GM19351 (cell line): ENCODE data around the gene CDR2.
"Not testable (repeated sequence)": the region's sequence is repeated elsewhere in the genome, so short reads cannot be mapped to it uniquely, and the experiment has no call there.

ENCODE experiments used
- ATAC-seq: cut with Tn5 transposase; IDR thresholded peaks from one replicate; pipeline ENCODE4 v1.9.1; 2021; ENCODE audit warnings: mild to moderate bottlenecking, moderate library complexity; ENCODE audit not compliant: unreplicated experiment

Gene CDR2

GRCh38 chr16:22374311-22375116, at the start of gene CDR2:
TSS of gene CDR2 (minus strand) at chr16:22374619. CDS start at chr16:22374309, 310 bp downstream.
- ATAC-seq: peak; percentile 89

DNA sequence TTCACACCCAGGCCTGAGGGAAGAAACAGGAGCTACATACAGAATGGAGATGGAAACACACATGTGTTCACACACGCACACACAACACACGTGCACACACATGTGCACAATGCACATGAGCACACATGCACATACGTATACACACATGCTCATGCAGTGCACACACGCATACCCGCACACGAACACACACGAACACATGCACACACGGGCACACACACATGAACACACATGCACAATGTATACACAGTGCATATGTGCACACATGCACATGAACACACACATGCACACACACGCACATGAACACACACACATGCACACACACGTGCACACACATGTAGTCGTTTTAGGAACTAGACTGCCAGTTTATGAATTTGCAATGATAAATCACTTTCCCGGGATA, 49.3 kb upstream of the CDR2 start:
- no peak for ATAC-seq

- no peak for ATAC-seq
Measured at GRCh38 chr16:22421136-22421535, 46.7 kb upstream of the CDR2 start.

GRCh38 chr16:22420606-22421135, 46.3 kb upstream of the CDR2 start:
- no peak for ATAC-seq

DNA sequence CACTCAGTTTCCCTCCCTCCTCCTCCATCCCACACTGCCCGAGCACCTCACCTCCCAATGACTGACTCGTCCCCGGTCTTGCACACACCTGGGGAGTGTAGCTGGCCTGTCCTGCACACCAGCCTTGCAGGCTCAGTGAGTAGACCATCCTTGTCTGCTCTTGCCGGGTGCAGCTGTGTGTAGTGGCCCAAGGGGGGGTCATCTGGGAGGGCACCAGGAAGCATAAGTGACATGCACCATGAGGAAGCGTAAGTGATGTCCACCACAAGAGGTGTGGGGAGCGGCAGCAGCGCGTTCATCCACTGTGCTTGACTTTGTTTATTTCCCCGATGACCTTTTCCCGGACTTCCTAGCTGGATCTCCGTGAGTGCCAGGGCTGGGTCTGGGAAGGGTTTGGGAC, 45.5 kb upstream of the CDR2 start:
- no peak for ATAC-seq

GRCh38 chr16:22418826-22419225, 44.4 kb upstream of the CDR2 start:
- ATAC-seq: no peak

DNA sequence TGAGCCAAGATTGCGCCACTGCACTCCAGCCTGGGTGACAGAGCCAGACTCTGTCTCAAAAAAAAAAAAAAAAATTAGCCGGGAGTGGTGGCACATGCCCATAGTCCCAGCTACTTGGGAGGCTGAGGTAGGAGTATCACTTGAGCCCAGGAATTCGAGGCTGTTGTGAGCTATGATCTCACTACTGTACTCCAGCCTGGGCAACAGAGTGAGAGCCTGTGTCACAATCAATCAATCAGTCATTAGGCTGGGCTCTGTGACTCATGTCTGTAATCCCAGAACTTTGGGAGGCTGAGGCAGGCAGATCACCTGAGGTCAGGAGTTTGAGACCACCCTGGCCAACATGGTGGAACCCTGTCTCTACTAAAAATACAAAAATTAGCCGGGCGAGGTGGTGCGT, 43.4 kb upstream of the CDR2 start:
- ATAC-seq: not testable (repeated sequence)

- ATAC-seq: no peak
Measured at GRCh38 chr16:22417019-22417418, 42.6 kb upstream of the CDR2 start.

DNA sequence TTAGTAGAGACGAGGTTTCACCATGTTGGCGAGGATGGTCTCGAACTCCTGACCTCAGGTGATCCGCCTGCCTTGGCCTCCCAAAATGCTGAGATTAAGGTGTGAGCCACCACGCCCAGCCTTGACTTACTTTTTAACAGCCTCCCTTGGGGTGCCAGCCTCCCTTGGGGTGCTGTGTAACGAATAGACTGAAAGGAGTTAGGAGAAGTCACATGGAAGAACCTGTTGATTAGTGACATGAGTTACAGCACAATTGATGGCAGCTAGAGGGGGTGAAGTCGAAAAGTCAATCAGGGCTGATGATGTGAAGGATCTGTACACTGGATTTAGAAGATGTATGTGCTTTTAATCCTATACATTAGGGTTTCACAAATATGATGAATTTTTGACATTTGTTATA, 39.4 kb upstream of the CDR2 start:
- no peak for ATAC-seq

GRCh38 chr16:22407486-22407885, 33.1 kb upstream of the CDR2 start:
- no peak for ATAC-seq

- ATAC-seq: no peak
Measured at GRCh38 chr16:22402191-22402590, 27.8 kb upstream of the CDR2 start.

DNA sequence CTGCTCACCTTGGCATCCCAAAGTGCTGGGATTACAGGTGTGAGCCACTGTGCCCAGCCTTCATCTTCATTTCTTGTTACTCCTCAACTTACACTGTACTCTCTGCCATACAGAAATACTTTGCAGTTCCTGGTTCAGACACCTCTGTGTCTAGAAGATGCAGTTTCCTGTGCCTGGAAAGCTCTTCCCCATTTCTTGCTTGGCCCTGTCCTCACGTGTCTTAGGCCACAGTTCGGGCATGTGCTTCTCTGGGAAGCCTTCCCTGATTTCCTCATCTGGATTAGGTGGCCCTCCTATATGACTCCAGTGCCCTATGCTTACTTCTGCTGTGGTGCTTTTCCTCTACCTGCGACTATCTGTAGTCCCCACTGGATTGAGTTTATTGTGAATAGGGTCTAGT, 26.5 kb upstream of the CDR2 start:
- ATAC-seq: no peak

GRCh38 chr16:22397931-22398330, 23.5 kb upstream of the CDR2 start:
- ATAC-seq: no peak

DNA sequence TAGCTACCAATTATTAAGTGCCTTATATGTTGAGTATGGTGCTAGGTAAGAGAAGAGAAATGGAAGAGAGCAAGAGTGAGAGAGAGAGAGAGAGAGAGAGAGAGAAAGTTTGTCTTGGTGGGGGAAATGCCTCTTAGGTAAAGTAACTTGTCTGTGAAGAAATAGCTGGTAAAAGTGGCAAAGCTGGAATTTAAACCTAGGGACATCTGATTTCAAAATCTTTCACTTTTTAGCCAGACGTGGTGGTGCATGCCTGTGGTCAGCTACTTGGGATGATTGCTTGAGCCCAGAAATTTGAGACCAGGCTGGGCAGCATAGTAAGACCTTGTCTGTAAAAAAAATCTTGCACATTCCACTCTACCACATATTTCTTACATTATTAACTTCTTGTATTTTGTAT, 23.0 kb upstream of the CDR2 start:
- ATAC-seq: no peak

DNA sequence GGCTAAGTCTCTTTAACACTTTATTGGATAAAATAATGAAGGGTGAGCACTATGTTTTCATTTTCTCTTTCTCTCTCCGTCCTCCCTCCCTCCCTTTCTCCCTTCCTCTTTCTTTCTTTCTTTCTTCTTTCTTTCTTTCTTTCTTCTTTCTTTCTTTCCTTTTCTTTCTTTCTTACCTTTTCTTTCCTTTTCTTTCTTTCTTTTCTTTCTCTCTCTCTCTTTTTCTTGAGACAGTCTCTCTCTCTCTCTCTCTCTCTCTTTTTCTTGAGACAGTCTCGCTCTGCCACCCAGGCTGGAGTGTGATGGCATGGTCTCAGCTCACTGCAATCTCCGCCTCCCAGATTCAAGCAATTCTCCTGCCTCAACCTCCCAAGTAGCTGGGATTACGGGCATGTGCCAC, 21.5 kb upstream of the CDR2 start:
- no peak for ATAC-seq

GRCh38 chr16:22394121-22394520, 19.7 kb upstream of the CDR2 start:
- no peak for ATAC-seq

DNA sequence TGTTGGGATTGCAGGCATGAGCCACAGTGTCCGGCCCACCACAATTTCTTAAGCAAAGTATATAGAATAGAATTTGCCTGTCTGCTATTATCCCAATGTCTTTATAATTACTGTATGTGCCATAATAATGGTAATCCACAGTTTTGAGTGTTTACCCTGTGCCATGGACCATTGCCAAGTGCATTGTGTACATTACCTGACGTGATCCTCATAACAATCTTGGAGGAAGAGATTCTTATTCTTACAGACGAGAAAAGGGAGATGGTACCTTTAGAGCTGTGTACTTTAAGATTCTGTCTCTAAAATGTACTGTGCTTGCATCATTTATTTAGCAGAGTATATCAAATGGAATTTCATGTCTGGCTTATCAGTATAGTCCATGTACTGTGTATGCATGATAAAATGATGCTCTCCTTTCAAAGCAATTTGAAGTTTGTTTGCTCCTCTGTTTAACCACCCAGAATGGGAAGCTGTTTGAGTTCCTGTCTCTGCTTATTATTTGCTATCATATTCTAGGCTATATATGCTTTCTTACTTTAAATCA, 13.8 kb upstream of the CDR2 start:
- ATAC-seq: no peak

DNA sequence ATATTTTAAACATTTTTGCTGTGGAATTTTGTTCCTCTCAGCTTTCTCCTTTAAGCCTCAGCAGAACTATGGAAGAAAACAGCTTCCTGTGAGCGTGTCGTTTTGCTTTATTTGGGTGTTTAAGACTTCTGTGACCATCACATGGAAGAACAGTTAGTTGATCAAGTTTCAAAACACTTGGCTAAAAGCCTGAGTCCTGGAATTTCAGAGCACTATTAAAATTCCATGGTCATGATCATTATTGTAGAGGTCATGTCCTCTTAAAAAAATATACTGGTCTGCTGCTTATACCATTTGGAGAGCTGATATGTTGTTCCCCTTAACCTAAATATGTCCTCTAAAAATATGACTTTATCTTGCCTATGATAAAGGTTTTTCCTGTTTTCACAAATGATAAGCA, 12.6 kb upstream of the CDR2 start:
- ATAC-seq: no peak

GRCh38 chr16:22385196-22385595, 10.8 kb upstream of the CDR2 start:
- no peak for ATAC-seq

DNA sequence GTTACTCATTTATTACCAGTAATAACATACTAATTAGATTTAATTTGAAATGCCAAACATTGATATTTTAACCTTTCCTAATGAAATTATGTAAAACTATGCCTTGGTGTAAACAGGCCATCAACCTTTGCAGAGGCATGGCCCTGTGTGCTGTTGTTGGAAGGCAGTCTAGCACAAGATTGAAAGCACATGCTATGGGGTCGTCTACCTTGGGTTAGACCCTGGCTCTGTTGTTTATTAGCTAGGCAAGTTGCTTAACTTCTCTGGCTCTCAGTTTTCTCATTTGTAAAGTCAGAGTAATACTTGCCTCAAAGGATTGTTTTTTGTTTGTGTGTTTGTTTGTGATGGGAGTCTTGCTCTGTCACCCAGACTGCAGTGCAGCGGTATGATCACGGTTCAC, 9.4 kb upstream of the CDR2 start:
- no peak for ATAC-seq

DNA sequence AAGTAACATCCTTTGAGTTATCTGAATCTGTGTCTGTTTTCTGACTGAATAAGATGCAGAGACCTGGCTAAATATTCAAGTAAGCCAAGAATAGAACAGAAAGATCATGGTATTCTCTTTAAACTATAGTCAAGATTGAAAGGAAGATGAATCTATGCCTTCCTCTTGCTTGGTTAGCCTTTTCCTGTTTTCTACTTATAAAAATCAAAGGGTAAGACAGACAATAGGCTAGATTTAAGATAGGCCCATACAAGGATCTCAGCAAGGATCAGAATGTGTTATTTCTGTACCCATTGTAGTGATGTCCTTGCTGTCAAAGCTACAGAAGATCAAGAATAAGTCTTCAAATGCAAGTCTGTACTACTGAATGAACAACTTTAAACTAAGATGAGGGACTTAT, 7.0 kb upstream of the CDR2 start:
- ATAC-seq: no peak

DNA sequence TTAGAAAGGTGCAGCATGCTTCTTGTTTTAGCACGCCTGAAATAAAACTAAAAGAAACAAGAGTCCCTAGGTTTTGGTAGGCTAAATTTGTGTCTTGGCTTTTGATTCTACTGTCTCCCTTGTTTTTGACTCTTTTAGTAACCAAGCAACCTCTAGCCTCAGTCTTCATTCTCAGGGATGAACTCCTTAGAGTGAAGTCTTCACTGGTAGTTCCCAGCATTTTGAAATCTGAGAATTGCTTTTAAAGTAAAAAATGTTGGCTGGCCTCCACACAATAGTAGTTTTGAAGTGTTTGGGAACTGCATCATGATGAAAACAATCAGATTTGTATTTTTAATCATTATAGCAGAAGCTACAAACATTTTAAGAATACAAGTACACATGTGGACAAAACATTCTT, 6.1 kb upstream of the CDR2 start:
- no peak for ATAC-seq

- ATAC-seq: no peak
Measured at GRCh38 chr16:22379656-22380055, 5.2 kb upstream of the CDR2 start.
